Vagina (tissue), 2 donors: ENCODE results near the gene PTPRN2.

Source experiments
- CTCF ChIP-seq, 3 experiments: fragments of 450-650 bp in 2 of 3; fragments of 200-600 bp in 1 of 3; sonication (generic) in 1 of 3; IDR thresholded peaks; one replicate each; pipeline ENCODE4 v1.5.1; 2017 to 2019; ENCODE audit warnings: antibody characterized with exemption in 3 of 3, mild to moderate bottlenecking in 2 of 3, moderate library complexity in 2 of 3
- POLR2A ChIP-seq, 2 donors: fragments of 450-650 bp; IDR thresholded peaks; one replicate each; pipeline ENCODE4 v1.6.1; 2017; ENCODE audit warnings: antibody characterized with exemption in 2 of 2, mild to moderate bottlenecking in 2 of 2, moderate library complexity in 2 of 2
- POLR2AphosphoS5 ChIP-seq, 2 donors: sonication (generic); formaldehyde crosslinking; IDR thresholded peaks; one replicate each; pipeline ENCODE4 v1.9.0; 2017; ENCODE audit warnings: antibody characterized with exemption in 2 of 2, mild to moderate bottlenecking in 2 of 2, low read depth in 1 of 2; ENCODE audit not compliant: insufficient read depth in 1 of 2

GRCh38 chr7:157905651-157906461 is 681.8 kb downstream of the PTPRN2 start:
- TF ChIP-seq CTCF (IDR thresholded peaks at IDR 0.05) = no peak
- TF ChIP-seq POLR2A (IDR thresholded peaks at IDR 0.05) = no peak
- TF ChIP-seq POLR2AphosphoS5 (IDR thresholded peaks at IDR 0.05; ENCODE audit: insufficient read depth in 1 of 2, low read depth in 1 of 2) = no peak
